Measurements from ENCODE around the gene DLG2.

The DLG2 gene

DNA sequence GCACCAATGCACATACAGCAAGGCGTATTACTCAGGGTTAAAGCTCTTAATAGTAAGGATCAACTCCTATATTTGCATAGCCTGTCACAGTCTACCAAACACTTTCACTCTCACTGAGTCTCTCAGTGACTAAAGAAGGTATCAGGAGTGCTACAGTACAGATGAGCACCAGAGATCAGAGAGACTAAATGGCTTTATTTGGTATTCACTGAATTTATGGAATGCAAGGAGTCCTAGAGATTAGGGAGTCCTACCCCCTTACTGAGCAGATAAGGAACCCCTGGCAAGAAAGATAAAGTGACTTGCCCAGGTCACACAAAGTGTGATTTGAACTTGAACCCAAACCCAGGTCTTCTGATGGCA lies 1944.6 kb downstream of the DLG2 start:
- no peak for DNase-seq

DNA sequence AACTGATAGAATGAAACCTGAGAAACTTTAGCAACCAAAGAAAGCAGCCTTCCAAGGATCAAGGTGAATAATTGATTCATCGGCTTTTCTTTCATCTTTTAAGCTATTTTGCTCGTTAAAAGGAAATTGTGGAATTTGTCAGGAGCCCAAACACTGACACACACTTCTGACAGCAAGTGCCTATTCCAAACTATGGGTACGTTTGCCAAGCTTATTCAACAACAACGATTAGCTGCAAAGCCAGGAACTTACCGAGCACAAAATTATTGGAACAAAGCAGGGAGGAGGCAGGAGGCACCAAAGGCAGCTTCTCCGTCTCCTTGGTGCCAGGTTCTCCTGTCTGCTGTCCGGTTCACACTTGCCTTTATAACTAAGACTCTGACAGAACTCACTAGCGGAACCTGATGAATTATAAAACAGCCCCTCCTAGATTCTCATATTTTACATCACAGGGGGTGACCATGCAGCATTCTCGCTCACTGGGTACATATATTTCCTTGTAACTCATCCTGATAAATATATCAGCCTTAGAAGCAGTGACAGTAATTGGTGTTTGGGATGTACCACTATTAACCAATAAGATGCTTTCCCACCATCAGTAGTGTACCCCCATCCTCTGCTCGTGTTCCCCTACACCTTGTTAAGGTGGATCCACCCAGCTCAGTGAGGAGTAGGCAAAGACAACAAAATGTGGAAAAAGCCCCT lies 1945.1 kb downstream of the DLG2 start:
- DNase-seq = no peak

DNA sequence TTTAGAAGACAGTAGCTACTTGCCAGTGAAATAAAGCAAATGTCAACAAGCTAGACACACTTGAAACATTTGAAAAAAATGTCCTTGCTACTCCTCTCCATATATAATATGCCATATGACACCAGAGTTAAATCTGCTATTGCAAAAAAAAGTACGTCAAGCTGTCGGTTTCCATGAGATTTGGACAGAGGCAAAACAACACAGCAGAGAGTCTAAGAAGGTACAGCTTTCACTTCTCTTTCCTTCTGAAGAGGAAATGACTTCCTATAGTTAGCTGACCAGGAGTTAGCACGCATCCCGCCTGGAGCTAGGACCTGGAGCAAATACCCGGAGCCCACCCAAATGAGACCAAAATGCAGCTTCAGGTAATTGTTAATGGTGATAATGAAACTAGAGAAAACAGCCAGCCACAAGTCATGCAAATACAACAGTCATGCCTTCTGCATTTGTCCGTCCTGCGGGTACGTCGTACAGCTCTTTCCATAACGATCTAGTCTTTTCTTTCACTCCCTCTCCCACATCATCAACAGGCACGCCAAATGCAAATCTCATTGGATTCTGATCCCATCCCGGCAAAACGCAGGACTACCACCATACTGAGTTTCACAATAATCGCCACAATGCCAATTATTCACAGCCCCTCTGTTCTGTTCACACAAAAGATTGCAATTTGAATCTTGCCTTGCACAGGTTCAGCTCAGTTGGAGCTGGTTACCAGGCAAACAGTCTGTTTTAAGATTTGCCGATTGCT lies 1945.9 kb downstream of the DLG2 start:
- DNase-seq = no peak

DNA sequence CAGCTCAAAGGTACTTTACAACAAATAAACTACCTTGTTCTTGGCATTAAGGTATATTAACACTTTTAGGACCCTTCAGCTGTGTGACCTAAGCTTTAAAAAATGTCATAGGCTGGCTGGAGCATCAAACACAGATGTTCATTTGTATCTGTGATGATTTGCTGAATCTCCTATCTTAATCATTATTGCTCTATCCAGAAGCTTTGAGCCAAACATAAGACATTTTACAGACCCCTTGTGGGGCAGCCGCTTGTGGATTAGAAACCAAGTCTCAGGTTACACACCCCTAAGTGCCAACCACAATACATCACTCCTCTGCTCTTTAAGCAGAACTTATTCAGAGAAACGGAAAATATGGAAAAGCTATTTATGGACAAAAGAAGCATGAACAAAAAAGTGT lies 1946.8 kb downstream of the DLG2 start:
- DNase-seq = no peak

DNA sequence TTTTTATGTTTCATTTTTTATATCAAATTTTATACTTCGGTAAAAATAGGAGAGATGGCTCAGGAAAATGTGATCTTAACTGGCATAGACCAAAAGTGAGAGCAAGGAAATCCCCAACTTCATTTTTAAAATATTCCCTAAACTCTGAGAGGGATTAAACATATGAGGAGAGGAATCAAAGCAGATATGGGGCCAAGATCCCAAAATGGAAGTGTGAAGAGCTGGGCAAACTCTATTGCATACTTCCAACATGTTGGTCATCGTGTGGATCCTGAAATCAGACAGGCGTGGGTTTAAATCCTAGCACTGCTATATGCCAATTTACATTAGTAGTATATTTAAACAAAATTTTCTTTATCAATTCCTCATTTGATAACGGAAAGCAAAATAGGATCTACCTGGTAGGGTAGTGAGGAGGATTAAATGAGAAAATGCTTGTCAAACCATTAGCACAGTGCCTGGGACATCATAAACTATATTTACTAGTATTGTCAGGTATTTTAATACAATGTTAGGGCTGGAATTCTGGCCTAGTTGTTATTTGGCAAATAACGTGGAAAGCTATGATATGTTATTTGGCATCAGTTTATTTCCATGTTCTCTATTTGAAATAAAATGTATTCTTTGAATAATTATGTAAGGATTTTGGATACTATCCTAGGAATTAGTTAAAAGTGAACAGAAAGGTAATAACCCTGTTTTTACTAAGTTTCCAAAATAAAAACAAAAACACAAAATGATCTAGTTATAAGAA lies 1948.1 kb downstream of the DLG2 start:
- DNase-seq = no peak

DNA sequence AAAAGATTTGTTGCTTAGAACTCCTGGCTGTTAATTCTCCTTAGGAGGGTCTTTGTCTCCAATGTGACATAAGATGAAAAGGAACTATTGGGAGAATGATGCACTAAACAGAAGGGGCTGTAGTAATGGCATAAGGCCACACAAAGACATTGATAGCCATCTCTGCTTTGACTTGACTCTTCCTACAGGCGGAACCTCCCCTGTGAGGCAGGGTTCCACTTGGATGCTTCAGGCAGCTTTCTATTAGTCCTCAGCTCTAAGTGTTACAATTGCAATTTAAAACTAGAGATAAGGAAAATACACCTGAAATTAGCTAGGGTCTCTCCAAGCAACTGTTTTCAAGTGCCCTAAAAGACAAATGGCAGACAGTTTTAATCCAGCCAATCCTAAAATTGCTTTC lies 1949.4 kb downstream of the DLG2 start:
- DNase-seq = no peak

DNA sequence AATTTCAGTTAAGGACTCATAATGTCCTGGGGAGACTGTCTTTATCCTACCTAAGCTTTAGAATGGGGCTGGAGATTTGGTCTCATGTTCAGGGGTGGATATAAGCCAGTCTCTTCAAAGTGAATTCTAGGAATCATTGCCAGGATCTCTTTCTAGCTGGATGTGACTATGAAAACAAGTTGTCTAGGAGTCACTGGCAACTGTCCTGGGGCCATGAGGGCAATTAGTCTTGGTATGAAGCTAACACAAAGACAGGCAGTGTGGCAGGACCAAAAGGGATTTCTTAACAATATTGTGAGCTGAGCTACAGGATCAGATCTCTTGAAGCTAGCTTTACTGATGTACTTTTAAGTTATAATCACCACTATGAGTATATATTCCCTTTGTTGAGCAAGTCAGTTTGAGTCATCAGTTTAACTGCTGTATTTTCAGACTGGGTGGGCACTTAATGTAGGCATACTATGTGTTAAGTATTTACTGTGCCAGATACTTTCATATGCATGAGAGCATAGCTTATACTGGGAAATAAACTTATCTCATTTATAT lies 1951.0 kb downstream of the DLG2 start:
- DNase-seq = no peak

DNA sequence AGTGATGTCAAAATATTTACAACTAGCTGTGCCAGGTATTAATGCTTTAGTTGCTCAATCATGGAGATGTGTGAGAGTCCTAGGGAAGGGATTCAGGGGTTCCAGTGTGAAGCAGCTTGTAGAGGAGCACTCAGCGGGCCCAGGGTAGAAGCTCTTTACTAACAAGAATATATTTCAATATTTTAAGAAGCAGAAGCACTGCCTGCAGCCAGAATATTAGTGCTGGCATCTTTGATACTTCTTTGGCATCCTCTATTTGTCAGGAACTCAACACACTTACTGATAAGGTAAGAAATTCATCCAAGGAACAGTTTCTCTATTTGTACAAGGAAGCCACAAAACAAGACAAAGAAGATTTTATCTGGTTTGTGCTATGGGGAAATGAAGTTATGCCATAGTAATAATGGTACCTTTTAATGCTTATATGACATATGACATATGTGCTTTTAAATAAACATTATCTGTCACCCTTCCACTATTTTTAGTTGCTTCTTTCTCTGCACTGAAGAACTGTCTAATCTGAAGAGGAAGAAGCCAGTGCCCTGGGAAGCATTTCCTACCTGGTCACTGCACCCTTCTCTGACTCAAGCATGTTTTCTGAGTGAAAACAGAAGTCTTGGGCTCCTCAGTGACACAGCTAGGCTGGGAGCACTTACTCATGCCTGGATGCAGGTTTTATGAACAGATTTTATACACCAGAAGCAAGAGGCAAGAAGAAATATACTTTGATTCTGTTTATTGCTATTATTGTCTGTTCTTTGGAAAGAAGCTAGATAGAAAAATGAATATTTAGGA lies 1952.8 kb downstream of the DLG2 start:
- DNase-seq = no peak

DNA sequence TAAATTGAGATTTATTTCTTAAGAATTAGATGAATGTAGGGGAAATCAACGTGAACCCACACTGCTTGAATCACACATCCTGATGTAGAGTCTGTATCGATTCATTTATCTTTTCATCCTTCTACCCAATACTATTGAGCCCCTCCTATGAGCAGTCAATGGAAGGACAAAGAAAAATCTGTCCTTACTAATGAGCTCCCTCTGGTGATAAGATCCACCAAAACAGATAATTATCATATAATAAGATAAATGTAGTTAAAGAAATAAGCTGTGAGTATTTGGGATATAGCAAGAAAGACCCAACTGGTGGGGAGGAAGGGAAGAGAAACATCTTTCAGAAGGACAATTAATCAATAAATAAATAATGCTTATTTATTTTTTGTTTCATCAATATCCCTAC lies 1955.9 kb downstream of the DLG2 start:
- peak; percentile 23 for DNase-seq

DNA sequence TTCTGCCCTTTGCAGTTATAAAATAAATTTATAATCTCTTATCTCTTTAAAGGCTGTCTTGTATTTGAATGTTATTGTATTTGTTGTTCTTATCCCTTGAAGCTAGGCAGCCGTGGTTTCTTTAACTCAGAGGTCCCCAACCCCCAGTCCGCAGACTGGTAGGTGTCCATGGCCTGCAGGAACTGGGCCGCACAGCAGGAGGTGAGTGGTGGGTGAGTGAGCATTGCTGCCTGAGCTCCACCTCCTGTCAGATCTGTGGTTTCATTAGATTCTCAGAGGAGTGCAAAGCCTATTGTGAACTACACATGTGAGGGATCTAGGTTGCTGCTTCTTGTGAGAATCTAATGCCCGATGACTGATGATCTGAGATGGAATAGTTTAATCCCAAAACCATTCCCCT lies 1961.0 kb downstream of the DLG2 start:
- no peak for DNase-seq

DNA sequence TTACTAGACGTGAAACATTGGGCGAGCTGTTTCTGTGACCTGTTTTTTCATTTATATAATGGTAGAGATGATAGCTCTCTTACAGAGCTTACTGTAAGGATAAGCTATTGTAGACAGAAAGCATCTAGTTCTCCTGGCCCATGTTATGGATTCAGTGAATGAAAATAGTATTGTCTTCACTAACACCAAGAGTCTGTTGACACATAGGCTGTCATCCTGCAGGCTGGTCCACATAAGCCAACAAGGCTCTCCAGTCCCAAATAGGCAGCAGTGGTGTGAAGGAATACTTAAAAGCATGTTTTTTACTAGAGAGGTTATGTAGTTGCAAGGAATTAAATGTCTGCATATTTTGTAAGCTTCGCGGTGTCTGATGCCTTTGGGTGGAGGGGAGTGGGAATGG lies 1963.2 kb downstream of the DLG2 start:
- no peak for DNase-seq

DNA sequence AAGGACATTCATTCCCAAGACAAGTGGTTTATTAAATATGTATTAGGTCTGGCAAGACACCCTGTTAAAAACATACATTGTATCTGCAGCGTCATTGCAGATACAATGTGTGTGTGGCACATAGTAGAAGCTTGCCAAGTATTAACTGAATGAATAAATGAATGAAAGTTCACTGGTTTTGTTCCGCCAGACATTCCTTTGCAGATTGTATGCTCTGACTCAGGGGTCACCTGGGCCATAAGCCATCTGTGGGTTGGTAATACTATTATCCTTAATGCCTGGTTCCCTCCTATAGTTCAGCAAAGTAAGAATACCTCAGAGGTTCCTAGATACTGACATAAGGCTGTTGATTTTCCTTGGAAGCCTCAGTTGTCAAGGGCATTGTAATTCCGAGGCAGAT lies 1963.7 kb downstream of the DLG2 start:
- no peak for DNase-seq

DNA sequence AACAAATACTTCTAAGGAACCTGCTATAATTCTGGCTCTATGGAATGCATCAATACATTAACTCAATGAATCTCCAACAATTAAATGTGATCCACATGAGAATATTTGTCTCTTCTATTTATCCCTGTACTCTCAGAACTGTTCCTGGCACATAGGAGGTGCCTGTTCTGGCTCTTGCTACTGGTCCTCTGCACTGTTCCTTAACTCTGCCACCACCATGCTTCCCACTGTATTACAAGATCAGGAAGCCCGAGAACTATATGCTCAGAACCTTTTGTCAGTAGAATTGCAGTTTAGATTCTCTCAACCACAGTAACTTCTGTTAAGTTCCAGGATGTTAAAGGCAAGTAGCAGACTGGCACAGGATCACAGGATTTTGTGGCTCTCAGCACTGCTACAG lies 1964.7 kb downstream of the DLG2 start:
- no peak for DNase-seq

DNA sequence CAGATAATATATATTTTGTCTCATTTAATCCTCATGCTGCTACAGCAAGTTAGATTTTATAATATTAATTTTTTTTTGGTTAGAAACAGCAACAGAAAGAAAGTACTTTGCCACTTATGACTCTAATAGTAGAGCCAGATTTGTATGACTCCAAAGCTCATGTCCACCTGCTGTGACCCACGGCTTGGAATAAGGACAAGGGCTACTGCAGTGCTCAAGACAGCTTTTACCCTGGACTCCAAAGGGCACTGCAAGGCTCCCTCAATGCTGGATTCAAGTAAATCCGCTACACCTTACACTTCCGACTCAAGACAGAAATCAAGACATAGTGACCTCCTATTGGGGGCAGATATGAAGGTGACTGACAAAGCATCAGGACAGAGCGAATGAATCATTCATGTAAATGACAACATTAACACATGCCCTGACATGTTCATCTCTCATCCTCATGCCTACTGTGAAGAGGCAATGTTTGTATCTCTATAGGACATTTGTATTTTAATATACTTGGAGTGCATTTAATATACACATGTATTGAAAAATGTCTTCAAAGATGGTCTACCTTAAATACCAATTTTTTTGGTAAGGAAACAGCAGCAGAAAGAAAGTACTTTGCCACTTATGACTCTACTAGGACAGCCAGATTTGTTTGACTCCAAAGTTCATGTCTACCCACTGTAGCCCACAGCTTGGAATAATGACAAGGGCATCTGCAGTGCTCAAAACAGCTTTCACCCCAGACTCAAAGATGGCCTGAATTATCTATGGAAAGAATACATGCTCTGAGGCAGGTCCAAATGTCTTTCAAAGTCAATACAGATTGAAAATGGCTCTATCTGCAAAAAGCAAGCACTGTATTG lies 1965.4 kb downstream of the DLG2 start:
- DNase-seq = no peak

DNA sequence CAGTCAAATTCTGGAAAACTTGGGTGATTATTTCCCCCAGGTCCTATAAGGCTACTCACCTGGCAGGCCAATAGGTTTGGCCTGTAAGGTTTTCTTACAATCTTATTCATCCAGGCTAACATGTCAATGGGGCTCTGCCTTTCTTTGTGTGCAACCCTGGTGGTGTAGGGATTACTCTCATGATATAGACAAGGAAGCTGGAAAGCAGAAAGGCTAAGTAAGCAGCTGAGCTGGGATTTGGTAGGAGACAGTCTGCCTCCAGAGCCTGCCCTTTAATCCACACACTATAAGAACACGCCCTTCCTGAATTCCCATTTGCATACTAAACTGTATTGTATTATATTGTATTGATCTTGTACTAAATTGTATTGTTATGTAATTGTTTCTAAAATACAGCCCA lies 1967.7 kb downstream of the DLG2 start:
- DNase-seq = no peak

DNA sequence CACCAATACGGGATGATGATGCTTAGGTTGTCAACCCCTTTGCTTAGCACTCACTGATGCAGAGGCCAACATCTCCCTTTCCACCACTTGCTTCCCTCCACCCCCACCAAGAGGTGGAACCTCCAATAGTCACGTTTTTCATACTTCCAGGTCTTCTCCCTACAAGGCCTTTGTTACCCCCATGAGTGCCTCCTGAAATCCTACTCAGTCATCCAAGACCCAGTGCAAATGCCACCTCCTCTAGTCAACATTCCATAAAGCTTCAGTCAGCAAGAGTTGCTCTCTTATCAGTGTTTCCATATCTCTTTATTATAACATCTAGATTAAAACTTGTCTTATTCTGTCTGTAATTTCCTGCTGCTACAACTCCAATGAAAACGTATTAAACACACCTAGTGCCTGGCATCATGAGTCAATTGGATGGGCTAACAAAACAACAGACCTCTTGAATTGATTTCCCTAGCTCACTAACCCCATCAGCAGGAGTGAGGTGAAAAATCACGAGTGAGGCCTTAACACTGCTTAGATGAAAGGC lies 1970.3 kb downstream of the DLG2 start:
- DNase-seq = peak; percentile 79

DNA sequence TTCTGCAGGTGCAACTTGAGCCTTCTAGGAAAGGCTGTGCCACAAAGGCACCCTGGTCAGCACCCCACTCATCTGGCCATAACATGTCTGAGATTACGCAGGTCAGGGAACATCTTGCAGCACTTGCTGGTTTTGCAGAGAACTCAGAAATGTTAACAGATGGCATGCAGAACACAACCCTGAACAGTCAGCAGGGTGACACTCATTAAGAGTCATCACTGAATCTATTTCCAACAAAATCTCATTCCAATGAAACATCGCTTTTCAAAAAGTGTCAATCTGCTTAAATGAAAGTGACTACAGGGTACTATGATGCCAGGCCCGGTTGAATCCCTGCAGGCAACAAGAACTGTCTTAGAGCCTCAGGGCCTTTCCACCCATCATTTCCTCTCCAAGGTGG lies 1971.2 kb downstream of the DLG2 start:
- no peak for DNase-seq

DNA sequence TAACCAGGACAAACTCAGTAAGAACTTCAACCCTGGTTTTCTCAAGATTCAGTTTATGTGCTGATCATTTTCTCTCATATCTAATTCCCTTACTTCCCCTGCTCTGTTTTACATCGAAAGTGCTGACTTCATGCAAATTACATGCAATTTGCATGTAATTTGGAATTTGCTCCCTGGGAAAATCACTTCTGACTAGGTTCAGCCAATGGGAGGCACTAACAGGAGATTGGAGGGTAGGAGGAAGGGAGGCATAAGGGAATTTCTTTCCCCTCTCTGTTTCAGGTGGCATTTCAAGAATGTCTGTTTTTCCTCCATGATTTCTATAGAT lies 1977.7 kb downstream of the DLG2 start:
- DNase-seq = peak; percentile 48

DNA sequence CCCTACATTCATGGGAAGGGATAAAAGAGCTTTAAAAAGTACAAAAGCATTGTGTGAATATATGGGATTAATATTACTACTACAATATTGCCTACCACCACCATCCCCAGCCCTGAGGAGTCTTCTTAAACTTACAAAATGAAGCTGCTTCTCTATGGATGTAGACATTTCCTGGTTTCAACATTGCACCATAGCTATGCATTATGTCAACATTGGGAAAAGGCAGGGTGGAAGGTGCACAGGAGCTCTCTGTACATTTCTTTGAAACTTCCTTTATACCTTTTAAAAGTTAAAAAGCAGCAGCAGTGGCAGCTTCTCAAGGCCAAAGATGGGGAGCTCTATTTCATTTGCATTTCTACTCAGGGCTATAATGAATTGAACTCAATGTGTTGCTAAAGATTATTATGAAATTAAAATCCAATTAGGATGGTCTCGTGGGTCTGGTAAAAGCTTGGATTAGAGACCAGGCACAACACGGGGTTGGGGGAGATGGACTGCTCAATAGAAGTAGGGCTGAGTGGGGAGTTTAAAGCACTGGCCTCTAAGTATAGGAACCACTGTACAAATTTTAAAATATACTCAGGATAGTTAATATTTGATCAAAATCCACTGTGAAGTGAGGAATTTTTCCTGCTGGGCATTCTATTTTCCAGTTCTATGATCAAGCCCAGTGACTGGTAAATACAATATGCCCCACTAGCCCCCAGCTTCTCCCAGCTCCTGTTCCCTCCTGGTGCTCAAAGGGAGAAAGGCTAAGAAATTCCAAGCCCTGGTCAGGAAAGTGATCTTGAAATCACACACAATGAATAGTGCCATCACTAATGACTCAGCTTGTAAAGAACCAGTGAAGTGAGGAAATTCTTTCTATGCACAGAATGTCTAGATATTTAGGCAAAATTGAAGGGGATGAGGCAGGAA lies 1978.3 kb downstream of the DLG2 start:
- peak; percentile 65 for DNase-seq

DNA sequence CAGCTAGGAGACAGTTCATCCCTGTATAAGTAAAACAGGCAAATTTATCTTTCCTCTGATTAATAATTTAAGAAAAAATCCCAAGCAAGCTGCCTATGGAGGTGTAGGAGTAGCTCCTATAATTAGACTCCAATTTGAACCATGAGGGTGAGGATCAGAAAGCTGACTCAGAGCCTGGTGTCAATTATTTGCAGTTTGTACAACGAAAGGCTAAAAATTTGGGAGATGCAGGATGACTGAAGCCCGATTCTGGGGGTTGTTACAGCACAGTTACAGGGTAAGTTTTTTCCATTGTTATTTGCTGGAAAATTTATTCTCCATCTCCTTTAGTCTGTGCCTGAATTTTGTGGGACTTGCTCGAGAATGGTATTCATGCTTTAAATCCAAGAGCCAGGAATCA lies 1981.6 kb downstream of the DLG2 start:
- no peak for DNase-seq

DNA sequence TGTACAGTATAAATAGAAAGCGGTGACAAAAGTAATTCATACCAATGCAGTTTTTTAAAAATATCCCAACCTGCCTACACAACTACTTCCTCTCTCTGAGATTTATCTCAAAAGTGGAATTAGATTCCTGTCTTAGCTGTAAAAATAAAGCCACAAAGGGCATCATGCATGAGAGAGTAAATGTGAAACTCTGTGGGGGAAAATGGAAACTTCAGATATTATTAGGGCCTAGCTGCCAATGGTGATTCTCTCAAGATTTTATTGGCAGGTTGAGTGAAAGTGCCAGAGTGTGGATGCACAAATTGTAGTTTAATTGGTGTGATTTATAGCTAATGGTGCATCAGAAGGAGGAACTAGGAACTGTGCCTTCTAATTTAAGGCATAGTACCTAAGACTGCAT lies 1984.0 kb downstream of the DLG2 start:
- no peak for DNase-seq

Data from kidney glomerular epithelial cell (primary cell).